Motor neuron (in vitro differentiated cells): ENCODE measurements around the gene APBA2. TPM values are rescaled to one million over a fixed set of nuclear protein-coding genes. Genes with fewer than 3 reads are reported as not detected.

Experiments
- ATAC-seq, 8 experiments: fragments of 200-7000 bp; cut with Tn5 transposase; replicated peaks in 6 of 8; 2 replicates each; pipeline ENCODE4 v1.8.0; 2021; ENCODE audit warnings: mild to moderate bottlenecking in 8 of 8, moderate library complexity in 8 of 8
- H3K27ac ChIP-seq, 2 donors: fragments of 250-450 bp; sonication (Bioruptor Pico); 2 replicates each; pipeline ENCODE4 v1.9.0; 2021; ENCODE audit warnings: antibody characterized with exemption in 2 of 2, mild to moderate bottlenecking in 2 of 2, moderate library complexity in 1 of 2
- H3K4me1 ChIP-seq, 2 donors: fragments of 250-450 bp; sonication (Bioruptor Pico); replicated peaks in 1 of 2; 2 replicates each; pipeline ENCODE4 v1.6.1; 2021; ENCODE audit warnings: antibody characterized with exemption in 2 of 2, mild to moderate bottlenecking in 2 of 2, moderate library complexity in 1 of 2
- H3K4me3 ChIP-seq, 5 donors: fragments of 250-450 bp; sonication (Bioruptor Pico); 2 replicates each; pipeline ENCODE4 v1.9.0; 2021; ENCODE audit warnings: antibody characterized with exemption in 5 of 5, mild to moderate bottlenecking in 5 of 5, moderate library complexity in 4 of 5
- WGBS, 10 experiments: fragments of 450-650 bp; shearing (Covaris generic); methylation state at CpG; one replicate each; pipeline ENCODE4 v1.0.0; 2022; 5-methylcytosine and 5-hydroxymethylcytosine counted together
- in situ Hi-C, 9 experiments: fragments of 400-800 bp; cut with MboI; loops; one replicate each; pipeline ENCODE4 v1.15.0; 2021; ENCODE audit warnings: low sequenced_read_pairs in 9 of 9, low pct_unique_long_range_greater_than_20kb in 2 of 9; ENCODE audit not compliant: unreplicated experiment in 9 of 9
- total RNA-seq, 8 experiments: library from RNA; unstranded; fragments of 300-600 nt; gene quantifications; 2 replicates each; pipeline versions ENCODE4 v1.2.3 to v1.2.4, GENCODE V29; 2022

The APBA2 gene
- total RNA-seq, 8 experiments from 2014 or later: 7.8 to 66.8 (median 40.0) TPM

- ATAC-seq: no peak
- Histone ChIP-seq H3K4me3 (no peak overlapping the region), H3K4me1 (peaks cover 0 to 8% of the 10 kb centered on the region in 2 donors), H3K27ac (no peak overlapping the region)
- in situ Hi-C loops: no loop called here
- WGBS, 10 experiments: 47 to 100% (median 100%) methylated on average over 2 to 5 of the region's 13 CpGs; no CpG with 5 or more reads in 5 of the 10 experiments
Measured at GRCh38 chr15:28900892-28901586, 15.3 kb downstream of the APBA2 start.

DNA sequence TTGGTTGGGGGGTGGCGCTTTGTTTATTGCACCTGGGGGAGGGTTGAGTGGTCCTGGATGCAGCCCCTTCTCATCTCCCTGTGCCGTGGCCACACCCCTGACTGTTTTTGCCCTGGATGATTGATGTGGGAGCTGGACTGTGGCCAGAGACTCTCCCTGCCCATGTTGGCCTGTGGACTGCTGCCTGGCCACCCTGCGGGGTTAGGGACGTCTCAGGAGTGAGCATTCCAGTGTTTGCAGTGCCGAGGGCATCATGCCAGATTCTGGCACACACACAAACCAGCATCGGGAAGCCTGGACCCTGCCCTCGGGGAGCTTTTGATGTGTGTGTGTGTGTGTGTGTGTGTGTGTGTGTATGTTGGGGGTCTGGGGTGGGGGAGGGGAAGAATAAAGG is 15.8 kb downstream of the APBA2 start:
- H3K4me1 ChIP-seq: peaks cover 0 to 8% of the 10 kb centered on the region in 2 donors
- H3K4me3 ChIP-seq: no peak overlapping the region
- no peak overlapping the region for H3K27ac ChIP-seq
- in situ Hi-C loops: no loop called here
- 20 to 100% (median 83%) methylated on average over 1 of the region's 7 CpGs; no CpG with 5 or more reads in 7 of the 10 experiments for WGBS, 10 experiments
- ATAC-seq: no peak

DNA sequence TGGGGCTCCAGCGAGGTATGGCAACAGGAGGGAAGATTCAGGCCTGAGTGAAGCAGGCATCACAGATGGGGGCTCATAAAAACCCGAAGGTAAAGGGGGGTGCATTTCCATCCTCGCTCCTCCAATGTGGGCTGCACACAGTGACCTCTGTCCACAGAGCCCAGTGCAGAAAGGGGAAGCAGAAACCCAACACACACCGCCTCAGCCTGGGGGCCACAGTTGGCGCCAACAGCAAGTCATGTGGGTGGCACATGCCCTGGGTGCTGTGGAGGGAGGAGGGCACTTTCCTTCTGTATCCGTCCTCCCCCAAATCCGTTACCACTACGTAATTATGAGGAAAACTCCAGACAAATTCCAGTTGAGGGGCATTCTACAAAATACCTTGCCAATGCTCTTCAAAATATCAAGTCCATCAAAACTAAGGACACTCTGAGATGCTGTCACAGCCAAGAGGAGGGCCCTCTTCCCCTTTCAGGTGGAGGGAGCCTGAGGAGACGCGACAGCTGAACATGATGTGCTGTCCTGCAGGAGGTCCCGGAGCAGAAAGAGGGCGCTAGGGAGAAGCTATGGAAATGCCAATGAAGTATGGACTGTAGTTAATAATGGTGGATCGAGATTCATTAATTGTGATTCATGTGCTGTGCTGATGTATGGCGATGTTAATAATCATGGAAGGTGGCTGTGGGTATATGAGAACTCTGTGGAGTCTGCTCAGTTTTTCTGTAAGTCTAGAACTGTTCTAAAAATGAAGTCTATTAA is 16.4 kb downstream of the APBA2 start:
- ATAC-seq: no peak
- in situ Hi-C loops: no loop called here
- WGBS, 10 experiments: 57 to 94% (median 85%) methylated on average over 2 to 9 of the region's 14 CpGs; no CpG with 5 or more reads in 1 of the 10 experiments
- H3K27ac ChIP-seq: no peak overlapping the region
- H3K4me1 ChIP-seq: peaks cover under 1 to 9% of the 10 kb centered on the region in 2 donors
- no peak overlapping the region for H3K4me3 ChIP-seq

- peaks cover 5 to 16% of the 10 kb centered on the region in 2 donors for H3K4me1 ChIP-seq
- ATAC-seq: no peak
- WGBS, 10 experiments: 0 to 100% (median 92%) methylated on average over 1 to 5 of the region's 5 CpGs; no CpG with 5 or more reads in 1 of the 10 experiments
- in situ Hi-C loops: no loop called here
- no peak overlapping the region for H3K4me3 ChIP-seq
- no peak overlapping the region for H3K27ac ChIP-seq
Measured at GRCh38 chr15:28902856-28903255, 17.1 kb downstream of the APBA2 start.

- peak in 2 of 8 experiments; percentile 18 to 53 for ATAC-seq
- H3K27ac ChIP-seq: no peak overlapping the region
- peaks cover 5 to 17% of the 10 kb centered on the region in 2 donors for H3K4me1 ChIP-seq
- WGBS, 10 experiments: 22 to 96% (median 80%) methylated on average over 1 to 8 of the region's 8 CpGs; no CpG with 5 or more reads in 3 of the 10 experiments
- in situ Hi-C loops: no loop called here
- no peak overlapping the region for H3K4me3 ChIP-seq
Measured at GRCh38 chr15:28903555-28903954, 17.8 kb downstream of the APBA2 start.

DNA sequence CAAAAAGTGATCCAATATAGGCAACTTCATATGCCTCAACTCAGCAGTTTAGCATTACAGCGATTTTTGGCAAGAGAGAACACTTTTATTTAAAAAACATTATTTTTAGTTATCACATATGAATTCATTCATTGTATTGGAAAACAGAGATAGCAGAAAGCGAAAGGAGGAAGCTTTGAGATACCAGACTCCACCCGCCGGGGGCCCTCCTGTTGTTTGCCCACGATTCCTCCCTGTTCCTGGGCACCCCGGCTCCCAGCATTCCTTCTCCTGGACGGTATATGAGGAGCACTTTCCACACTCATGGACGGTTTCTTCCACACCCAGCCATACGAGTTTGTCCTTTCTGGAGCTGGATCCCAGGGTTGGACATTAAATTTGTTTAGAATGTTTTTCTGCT is 18.2 kb downstream of the APBA2 start:
- Histone ChIP-seq H3K4me1 (peaks cover 5 to 17% of the 10 kb centered on the region in 2 donors), H3K4me3 (no peak overlapping the region), H3K27ac (no peak overlapping the region)
- in situ Hi-C loops: no loop called here
- 29 to 100% (median 87%) methylated on average over 1 to 8 of the region's 9 CpGs; no CpG with 5 or more reads in 1 of the 10 experiments for WGBS, 10 experiments
- no peak for ATAC-seq

DNA sequence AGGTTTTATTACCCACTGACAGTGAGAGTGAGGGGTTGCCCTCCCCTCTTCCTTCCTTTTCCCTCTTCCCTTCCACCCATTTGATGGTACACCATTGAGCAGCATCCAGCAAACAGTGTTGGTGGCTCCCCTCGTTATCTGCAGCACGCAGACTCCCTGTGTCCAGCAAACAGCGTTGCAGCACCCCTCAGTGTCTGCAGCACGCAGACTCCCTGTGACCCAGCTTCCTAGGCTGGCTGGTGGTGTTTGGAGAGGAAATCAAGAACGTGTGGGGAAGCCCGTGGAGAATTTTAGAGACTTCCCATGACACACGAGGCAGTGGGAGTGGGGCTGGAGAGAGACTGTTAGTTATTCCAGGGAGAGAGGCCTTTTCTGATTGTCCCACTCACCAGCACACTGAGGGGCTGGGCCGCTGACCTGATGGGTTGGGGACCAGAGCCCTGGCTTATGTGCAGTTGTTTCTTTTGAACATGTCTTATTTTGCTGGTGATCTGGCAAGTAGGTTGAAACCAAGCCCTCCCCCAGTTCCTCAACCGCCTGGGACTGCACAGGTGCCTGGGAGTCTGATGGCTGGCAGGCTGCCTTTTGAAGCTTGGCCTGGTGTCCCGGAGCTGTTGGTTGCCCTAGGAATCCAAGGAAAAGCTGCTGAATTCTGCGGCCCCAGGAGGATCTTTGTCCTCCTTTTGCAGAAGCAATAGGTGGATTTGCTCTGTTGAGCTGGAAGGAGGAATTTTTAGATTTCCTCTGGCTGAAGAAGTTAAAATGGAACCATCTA is 19.0 kb downstream of the APBA2 start:
- in situ Hi-C loops: no loop called here
- no peak overlapping the region for H3K27ac ChIP-seq
- peaks cover 5 to 17% of the 10 kb centered on the region in 2 donors for H3K4me1 ChIP-seq
- 21 to 100% (median 73%) methylated on average over 1 to 10 of the region's 11 CpGs; no CpG with 5 or more reads in 2 of the 10 experiments for WGBS, 10 experiments
- no peak overlapping the region for H3K4me3 ChIP-seq
- ATAC-seq: peak in 2 of 8 experiments; percentile 52 to 67

- WGBS, 10 experiments: 52 to 100% (median 90%) methylated on average over 2 to 11 of the region's 11 CpGs; no CpG with 5 or more reads in 1 of the 10 experiments
- peak in 3 of 8 experiments; percentile 35 to 78 (median 35) for ATAC-seq
- no peak overlapping the region for H3K4me3 ChIP-seq
- peak overlapping the region in 1 of 2 donors; percentile 29 for H3K27ac ChIP-seq
- H3K4me1 ChIP-seq: peaks cover 31 to 32% of the 10 kb centered on the region in 2 donors
- in situ Hi-C loops: no loop called here
Measured at GRCh38 chr15:28907338-28907960, 21.7 kb downstream of the APBA2 start.

DNA sequence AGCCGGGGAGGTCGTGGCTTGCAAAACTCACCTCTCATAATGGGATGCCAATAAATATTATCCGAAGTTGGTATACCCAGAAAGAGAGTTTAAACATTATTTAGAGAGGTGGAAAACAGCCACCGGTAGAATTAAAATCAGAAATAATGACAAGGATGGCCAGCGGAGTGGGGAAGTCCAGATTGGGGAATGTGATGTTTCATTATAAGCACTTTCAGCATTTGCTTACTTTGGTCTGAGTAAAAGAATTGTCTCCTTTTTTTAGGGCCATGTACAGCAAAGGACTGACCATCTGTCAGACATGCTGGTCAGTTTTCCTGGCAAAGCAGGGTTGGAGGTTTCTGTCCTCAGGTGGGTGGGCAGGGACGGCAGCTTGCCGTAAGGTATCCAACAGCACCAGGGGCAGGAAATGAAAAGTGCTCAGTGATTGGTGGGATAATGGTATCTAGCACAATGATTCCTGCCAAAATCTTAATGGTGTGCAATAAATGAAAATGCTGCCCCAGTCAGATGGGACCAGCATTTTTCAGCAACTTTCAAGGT is 24.3 kb downstream of the APBA2 start:
- ATAC-seq: peak in 1 of 8 experiments; percentile 16
- no peak overlapping the region for H3K27ac ChIP-seq
- peaks cover 47 to 54% of the 10 kb centered on the region in 2 donors for H3K4me1 ChIP-seq
- in situ Hi-C loops: no loop called here
- WGBS, 10 experiments: 0 to 100% (median 80%) methylated on average over 1 to 6 of the region's 7 CpGs; no CpG with 5 or more reads in 1 of the 10 experiments
- H3K4me3 ChIP-seq: no peak overlapping the region

DNA sequence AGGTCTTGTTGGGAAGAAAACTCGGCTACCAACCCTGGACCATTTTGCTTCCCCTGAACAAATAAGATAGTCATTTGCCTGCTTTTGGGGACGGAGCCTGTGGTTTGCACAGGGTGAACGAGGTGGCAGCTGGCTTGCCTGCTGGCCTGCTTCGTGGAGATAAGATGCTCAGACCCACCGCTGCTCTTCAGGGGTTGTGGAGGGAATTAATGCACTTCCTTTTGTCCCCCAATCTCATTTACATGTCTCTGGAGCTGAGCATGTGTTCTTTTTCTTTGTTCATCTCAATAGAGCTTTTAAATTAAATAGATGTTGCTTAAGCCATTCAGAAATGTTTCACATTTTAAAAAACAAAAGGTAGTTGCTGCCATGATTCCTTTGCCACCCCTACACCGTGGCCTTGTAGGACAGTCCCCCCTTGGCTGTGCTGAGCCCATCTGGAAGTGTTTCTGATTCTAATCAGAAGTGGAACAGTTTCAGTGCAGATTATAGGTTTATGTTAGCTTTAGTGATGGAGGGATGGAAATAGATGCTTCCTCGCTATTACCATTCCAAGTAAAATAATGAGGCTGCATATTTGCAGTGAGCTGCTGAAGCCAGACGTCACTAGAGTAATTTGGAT is 25.6 kb downstream of the APBA2 start:
- WGBS, 10 experiments: 0 to 83% (median 44%) methylated on average over 1 to 8 of the region's 8 CpGs; no CpG with 5 or more reads in 2 of the 10 experiments
- Histone ChIP-seq H3K27ac (peak overlapping the region; percentile 23 to 41), H3K4me3 (no peak overlapping the region), H3K4me1 (peaks cover 47 to 58% of the 10 kb centered on the region in 2 donors)
- in situ Hi-C loops: no loop called here
- ATAC-seq: peak in 5 of 8 experiments; percentile 65 to 75 (median 69)

DNA sequence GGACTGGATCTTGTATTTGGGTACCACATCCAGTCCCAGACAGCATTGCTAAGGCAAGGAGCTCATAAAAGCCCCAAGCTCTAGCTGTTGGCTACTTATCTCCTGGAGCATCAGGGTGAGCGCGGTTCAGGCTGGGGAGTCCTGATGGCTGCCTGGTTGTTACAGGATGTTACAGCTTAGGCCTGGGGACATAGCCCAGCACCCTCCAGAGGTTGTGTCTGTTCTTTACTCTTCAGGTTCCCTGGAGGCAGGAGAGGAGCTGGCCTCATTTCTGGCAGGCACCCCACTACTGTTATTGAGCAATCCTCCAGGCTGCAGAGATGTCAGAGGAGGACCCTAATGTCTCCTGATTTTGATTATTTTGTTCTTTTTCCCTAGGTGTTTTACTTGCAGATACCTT is 26.6 kb downstream of the APBA2 start:
- peaks cover 46 to 59% of the 10 kb centered on the region in 2 donors for H3K4me1 ChIP-seq
- WGBS, 10 experiments: 94 to 100% (median 100%) methylated on average over 1 to 2 of the region's 2 CpGs; no CpG with 5 or more reads in 5 of the 10 experiments
- in situ Hi-C loops: no loop called here
- peak overlapping the region in 1 of 2 donors; percentile 39 for H3K27ac ChIP-seq
- H3K4me3 ChIP-seq: no peak overlapping the region
- no peak for ATAC-seq
